GM19463 (cell line): Measurements from ENCODE around the gene MEF2C.

Source experiments
- ATAC-seq: cut with Tn5 transposase; IDR thresholded peaks from one replicate; pipeline ENCODE4 v1.9.1; 2021; ENCODE audit warnings: mild to moderate bottlenecking, moderate library complexity; ENCODE audit not compliant: unreplicated experiment

The MEF2C gene

GRCh38 chr5:88676637-88677375, 206.2 kb downstream of the MEF2C start:
- ATAC-seq = no peak

- peak; percentile 32 for ATAC-seq
Observed at GRCh38 chr5:88675708-88676636, 207.0 kb downstream of the MEF2C start.

GRCh38 chr5:88675168-88675707, 207.7 kb downstream of the MEF2C start:
- peak; percentile 13 for ATAC-seq

GRCh38 chr5:88674356-88675167, 208.4 kb downstream of the MEF2C start:
- peak; percentile 56 for ATAC-seq

GRCh38 chr5:88673253-88674105, 209.5 kb downstream of the MEF2C start:
- ATAC-seq = no peak

- ATAC-seq = no peak
Observed at GRCh38 chr5:88672644-88673252, 210.2 kb downstream of the MEF2C start.

- ATAC-seq = no peak
Observed at GRCh38 chr5:88671505-88672499, 211.2 kb downstream of the MEF2C start.

- ATAC-seq = no peak
Observed at GRCh38 chr5:88671106-88671504, 211.9 kb downstream of the MEF2C start.

- no peak for ATAC-seq
Observed at GRCh38 chr5:88670461-88670860, 212.5 kb downstream of the MEF2C start.

- no peak for ATAC-seq
Observed at GRCh38 chr5:88669371-88670050, 213.5 kb downstream of the MEF2C start.

GRCh38 chr5:88667496-88668201, 215.3 kb downstream of the MEF2C start:
- peak; percentile 16 for ATAC-seq
